ENCODE measurements around the gene VAMP8.

- TF ChIP-seq, protein P1, sequence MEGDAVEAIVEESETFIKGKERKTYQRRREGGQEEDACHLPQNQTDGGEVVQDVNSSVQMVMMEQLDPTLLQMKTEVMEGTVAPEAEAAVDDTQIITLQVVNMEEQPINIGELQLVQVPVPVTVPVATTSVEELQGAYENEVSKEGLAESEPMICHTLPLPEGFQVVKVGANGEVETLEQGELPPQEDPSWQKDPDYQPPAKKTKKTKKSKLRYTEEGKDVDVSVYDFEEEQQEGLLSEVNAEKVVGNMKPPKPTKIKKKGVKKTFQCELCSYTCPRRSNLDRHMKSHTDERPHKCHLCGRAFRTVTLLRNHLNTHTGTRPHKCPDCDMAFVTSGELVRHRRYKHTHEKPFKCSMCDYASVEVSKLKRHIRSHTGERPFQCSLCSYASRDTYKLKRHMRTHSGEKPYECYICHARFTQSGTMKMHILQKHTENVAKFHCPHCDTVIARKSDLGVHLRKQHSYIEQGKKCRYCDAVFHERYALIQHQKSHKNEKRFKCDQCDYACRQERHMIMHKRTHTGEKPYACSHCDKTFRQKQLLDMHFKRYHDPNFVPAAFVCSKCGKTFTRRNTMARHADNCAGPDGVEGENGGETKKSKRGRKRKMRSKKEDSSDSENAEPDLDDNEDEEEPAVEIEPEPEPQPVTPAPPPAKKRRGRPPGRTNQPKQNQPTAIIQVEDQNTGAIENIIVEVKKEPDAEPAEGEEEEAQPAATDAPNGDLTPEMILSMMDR (IDR thresholded peaks at IDR 0.05; ENCODE audit: insufficient read depth, low read length, poor library complexity, severe bottlenecking): no peak
- TF ChIP-seq EZH2phosphoT487 (conservative IDR thresholded peaks at IDR 0.05; ENCODE audit: low read length): no peak
Measured at GRCh38 chr2:85601771-85602475, 24.5 kb downstream of the VAMP8 start.
